HG03460 (cell line): Measurements from ENCODE around the gene ITPKB.
A peak's percentile ranks its signal among the peaks of the same experiment; 100 is the strongest.
"Not testable (repeated sequence)": the region's sequence is repeated elsewhere in the genome, so short reads cannot be mapped to it uniquely, and the experiment has no call there.

Source experiments
- ATAC-seq: cut with Tn5 transposase; IDR thresholded peaks from one replicate; pipeline ENCODE4 v1.9.1; 2021; ENCODE audit not compliant: unreplicated experiment

ITPKB gene

GRCh38 chr1:226761322-226761721, 22.2 kb upstream of the ITPKB start:
- no peak for ATAC-seq

- no peak for ATAC-seq
Measured at GRCh38 chr1:226754793-226755533, 15.9 kb upstream of the ITPKB start.

- no peak for ATAC-seq
Measured at GRCh38 chr1:226754097-226754496, 15.0 kb upstream of the ITPKB start.

GRCh38 chr1:226751703-226752102, 12.6 kb upstream of the ITPKB start:
- no peak for ATAC-seq

GRCh38 chr1:226751214-226751613, 12.1 kb upstream of the ITPKB start:
- no peak for ATAC-seq

GRCh38 chr1:226749467-226749866, 10.4 kb upstream of the ITPKB start:
- ATAC-seq = no peak

- ATAC-seq = no peak
Measured at GRCh38 chr1:226748306-226748705, 9.2 kb upstream of the ITPKB start.

- ATAC-seq = not testable (repeated sequence)
Measured at GRCh38 chr1:226747519-226748263, 8.6 kb upstream of the ITPKB start.

GRCh38 chr1:226743259-226743658, 4.2 kb upstream of the ITPKB start:
- ATAC-seq = no peak

GRCh38 chr1:226741009-226741408, 1.9 kb upstream of the ITPKB start:
- ATAC-seq = no peak

GRCh38 chr1:226739696-226740065, 599 bp upstream of the ITPKB start:
- ATAC-seq = no peak

GRCh38 chr1:226738421-226738994, 574 bp downstream of the ITPKB start:
- ATAC-seq = no peak

- no peak for ATAC-seq
Measured at GRCh38 chr1:226737819-226738420, 1.2 kb downstream of the ITPKB start.

GRCh38 chr1:226736908-226737818, 1.9 kb downstream of the ITPKB start:
- peak; percentile 34 for ATAC-seq

- no peak for ATAC-seq
Measured at GRCh38 chr1:226736001-226736907, 2.8 kb downstream of the ITPKB start.

- no peak for ATAC-seq
Measured at GRCh38 chr1:226735576-226735975, 3.5 kb downstream of the ITPKB start.

- no peak for ATAC-seq
Measured at GRCh38 chr1:226734611-226735153, 4.4 kb downstream of the ITPKB start.

- ATAC-seq = no peak
Measured at GRCh38 chr1:226733876-226734275, 5.2 kb downstream of the ITPKB start.

- no peak for ATAC-seq
Measured at GRCh38 chr1:226733304-226733703, 5.8 kb downstream of the ITPKB start.
